NOMO-1 treated with DMSO at 0.1 percent for 48 hours (cell line): ENCODE results near the gene MS4A6E.
"Not testable (repeated sequence)": the region's sequence is repeated elsewhere in the genome, so short reads cannot be mapped to it uniquely, and the experiment has no call there.

ENCODE experiments used
- DNase-seq: peaks from one replicate; lab custom pipeline; 2025; ENCODE audit not compliant: unreplicated experiment; lab: John Stamatoyannopoulos, UW

The MS4A6E gene

GRCh38 chr11:60334005-60334620 is 7.1 kb downstream of the MS4A6E start:
- DNase-seq = peak; percentile 66

- peak; percentile 47 for DNase-seq
Observed at GRCh38 chr11:60336767-60337391, 9.8 kb downstream of the MS4A6E start.

- DNase-seq = no peak
Observed at GRCh38 chr11:60338053-60338452, 11.0 kb downstream of the MS4A6E start.

GRCh38 chr11:60339356-60339755 is 12.3 kb downstream of the MS4A6E start:
- no peak for DNase-seq

- DNase-seq = peak; percentile 32
Observed at GRCh38 chr11:60343094-60343704, 16.1 kb downstream of the MS4A6E start.

- DNase-seq = no peak
Observed at GRCh38 chr11:60344146-60344545, 17.1 kb downstream of the MS4A6E start.

- DNase-seq = peak; percentile 32
Observed at GRCh38 chr11:60345489-60345888, 18.4 kb downstream of the MS4A6E start.

- DNase-seq = no peak
Observed at GRCh38 chr11:60347084-60347797, 20.2 kb downstream of the MS4A6E start.

GRCh38 chr11:60348116-60348515 is 21.1 kb downstream of the MS4A6E start:
- peak; percentile 17 for DNase-seq

- DNase-seq = peak; percentile 45
Observed at GRCh38 chr11:60349990-60350389, 22.9 kb downstream of the MS4A6E start.

GRCh38 chr11:60357771-60358170 is 30.7 kb downstream of the MS4A6E start:
- DNase-seq = peak; percentile 69

- DNase-seq = no peak
Observed at GRCh38 chr11:60360621-60361020, 33.6 kb downstream of the MS4A6E start.

GRCh38 chr11:60362241-60362640 is 35.2 kb downstream of the MS4A6E start:
- DNase-seq = no peak

GRCh38 chr11:60363542-60364470 is 36.8 kb downstream of the MS4A6E start:
- peak; percentile 87 for DNase-seq

GRCh38 chr11:60366262-60366904 is 39.3 kb downstream of the MS4A6E start:
- DNase-seq = not testable (repeated sequence)

- DNase-seq = peak; percentile 21
Observed at GRCh38 chr11:60367009-60367408, 40.0 kb downstream of the MS4A6E start.

GRCh38 chr11:60367896-60368295 is 40.8 kb downstream of the MS4A6E start:
- no peak for DNase-seq

GRCh38 chr11:60370252-60370810 is 43.3 kb downstream of the MS4A6E start:
- no peak for DNase-seq

- DNase-seq = no peak
Observed at GRCh38 chr11:60370811-60371298, 43.8 kb downstream of the MS4A6E start.

GRCh38 chr11:60371386-60371785 is 44.3 kb downstream of the MS4A6E start:
- no peak for DNase-seq
